Stimulated activated CD4-positive, alpha-beta T cell treated with anti-CD3 and anti-CD28 coated beads, Interleukin-2, amount 100 ng/mL, for 48 hours (primary cell): ENCODE measurements around the gene GPRC5C.

Experiments
- DNase-seq, 2 donors: peaks; one replicate each; pipeline ENCODE4 v3.0.0-alpha.2; 2020

Gene GPRC5C

DNA sequence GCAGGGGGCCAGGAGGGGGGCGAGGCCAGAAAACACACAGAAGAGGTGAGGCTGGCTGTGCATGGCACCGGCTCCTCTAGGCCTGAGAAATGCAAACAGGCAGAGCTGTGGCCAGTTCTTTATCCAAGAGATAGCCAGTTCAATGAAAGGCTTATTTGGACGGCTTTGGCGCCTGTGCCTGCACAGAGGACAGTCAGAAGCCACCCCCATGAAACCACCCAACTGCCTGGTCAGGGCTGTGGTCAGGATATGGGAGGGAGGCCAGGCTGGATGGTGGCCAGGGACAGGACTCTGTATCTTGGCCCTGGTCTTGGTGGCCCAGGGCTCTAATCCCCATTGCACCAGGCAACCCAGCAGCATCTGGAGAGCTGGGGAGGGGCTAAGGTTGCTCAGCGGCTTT, 24.5 kb upstream of the GPRC5C start:
- no peak for DNase-seq

DNA sequence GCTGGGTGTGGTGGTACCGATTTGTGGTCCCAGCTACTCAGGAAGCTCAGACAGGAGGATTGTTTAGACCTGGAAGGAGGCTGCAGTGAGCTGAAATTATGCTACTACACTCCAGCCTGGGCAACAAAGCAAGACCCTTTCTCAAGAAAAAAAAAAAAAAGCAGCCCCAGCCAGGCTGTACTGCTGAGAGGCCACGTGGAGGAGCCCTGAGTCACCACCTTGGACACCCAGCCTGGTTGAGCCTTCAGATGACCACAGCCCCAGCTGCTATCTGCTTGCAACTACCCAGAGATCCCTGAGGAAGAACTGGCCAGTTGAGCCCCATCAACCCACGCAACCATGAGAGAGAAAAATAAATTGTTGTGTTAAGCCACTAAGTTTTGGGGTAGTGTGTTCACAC, 23.6 kb upstream of the GPRC5C start:
- DNase-seq = no peak

DNA sequence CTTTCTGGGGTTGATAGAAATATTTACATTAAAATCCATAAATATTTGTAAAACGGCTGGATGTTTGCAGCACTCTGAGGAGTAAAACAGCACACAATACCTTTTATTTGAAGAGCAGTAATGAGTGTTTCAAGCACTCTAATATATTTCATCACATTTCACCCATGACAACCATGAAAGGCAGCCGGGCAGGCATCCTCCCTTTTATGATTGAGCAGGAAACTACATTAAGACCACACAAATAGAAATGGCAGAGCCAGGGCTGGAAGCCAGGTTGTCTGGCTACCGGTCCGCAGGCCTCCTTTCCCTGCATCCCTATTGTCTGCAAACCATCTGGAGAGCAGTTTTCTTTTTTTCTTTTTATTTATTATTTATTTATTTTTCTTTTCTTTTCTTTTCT, 23.1 kb upstream of the GPRC5C start:
- DNase-seq = no peak

DNA sequence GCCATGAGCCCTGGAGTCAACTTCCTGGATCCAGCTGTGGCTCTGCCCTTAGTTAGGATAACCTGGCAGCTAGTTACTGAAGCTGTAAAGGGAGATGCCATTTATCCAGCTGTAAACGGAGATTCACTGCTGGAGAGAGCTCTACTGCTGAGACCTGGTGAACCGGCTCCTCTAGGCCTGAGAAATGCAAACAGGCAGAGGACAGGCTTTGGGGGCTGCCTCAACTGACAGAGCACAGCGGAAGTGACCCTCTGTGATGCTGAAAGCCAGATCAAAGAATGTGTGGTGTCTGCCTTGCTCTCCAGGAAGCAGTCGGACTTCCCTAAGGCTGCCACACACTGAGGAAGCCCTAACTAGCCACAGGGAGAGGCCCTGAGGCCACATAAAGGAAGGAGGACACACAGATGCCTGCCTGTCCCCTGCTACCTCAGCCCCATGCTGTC, 21.9 kb upstream of the GPRC5C start:
- DNase-seq = no peak

DNA sequence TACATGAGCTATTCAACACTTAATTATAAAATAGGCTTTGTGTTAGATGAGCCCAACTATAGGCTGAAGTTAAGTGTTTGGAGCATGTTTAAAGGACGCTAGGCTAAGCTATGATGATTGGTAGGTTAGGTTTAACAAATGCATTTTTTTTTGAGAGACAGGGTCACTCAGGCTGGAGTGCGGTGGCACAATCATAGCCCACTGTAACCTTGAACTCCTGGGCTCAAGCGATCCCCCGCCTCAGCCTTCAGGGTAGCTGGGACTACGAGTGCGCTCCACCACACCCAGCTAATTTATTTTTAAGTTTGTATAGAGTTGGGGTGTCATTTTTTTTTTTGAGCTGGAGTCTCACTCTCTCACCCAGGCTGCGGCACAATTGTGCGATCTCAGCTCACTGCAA, 19.3 kb upstream of the GPRC5C start:
- DNase-seq = no peak

DNA sequence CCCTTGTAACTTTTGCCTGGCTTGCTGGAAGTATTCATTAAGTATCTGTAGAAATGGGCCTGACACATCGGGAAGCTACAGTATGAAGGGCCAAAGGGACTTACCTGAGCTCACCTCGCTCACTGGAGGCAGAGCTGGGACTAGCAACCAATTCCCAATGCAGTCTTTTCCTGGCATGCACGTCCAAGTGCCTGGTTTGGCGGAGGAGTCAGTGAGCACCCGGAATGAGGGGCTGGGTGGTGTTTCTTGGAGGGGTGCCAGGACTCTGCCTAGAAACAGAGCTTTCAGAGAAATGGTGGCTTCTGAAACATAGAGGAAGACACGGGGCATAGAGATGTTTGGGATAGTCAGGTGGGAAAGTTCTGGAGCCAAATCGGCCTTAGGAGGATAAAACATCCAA, 18.4 kb upstream of the GPRC5C start:
- DNase-seq = no peak

DNA sequence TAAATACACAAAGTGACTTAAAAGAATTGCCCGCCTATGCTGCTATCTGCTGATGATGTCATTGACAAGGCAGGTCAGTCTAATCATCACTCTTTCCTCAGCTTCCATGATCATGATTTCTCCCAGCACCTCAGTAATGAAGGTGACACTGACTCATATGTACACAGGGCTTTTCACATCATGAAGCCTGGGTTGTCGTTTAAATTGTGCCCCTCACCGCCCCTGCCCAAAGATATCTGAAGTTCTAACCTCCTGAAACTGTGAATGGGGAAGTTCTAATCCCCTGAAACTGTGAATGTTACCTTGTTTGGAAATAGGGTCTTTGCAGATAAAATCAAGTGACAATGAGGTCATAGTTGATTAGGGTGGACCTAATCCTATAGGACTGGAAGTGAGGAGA, 17.4 kb upstream of the GPRC5C start:
- DNase-seq = no peak

DNA sequence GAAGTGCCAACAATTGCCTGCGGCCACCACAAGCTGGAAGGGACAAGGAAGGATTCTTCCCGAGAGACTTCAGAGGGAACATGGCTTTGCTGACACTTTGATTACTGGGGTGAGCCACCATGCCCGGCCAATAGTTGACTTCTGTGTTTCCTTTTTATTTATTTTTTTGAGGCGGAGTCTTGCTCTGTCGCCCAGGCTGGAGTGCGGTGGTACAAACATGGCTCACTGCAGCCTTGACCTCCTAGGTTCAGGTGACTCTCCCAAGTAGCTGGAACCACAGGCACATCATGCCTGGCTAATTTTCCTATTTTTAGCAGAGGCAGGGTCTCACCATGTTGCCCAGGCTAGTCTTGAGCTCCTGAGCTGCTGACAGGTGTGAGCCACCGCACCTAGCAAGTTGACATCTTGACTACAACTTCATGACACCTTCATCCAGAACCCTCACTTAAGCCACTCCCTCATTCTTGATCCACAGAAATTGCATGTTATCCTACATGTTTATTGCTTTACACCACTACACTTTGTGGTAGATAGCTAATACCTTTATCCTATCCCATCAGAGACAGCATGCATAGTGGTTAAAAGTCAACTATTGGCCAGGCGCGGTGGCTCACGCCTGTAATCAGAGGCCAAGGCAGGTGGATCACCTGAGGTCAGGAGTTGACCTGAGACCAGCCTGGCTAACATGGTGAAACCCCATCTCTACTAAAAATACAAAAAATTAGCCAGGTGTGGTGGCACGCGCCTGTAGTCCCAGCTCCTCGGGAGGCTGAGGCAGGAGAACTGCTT, 16.1 kb upstream of the GPRC5C start:
- DNase-seq = no peak

DNA sequence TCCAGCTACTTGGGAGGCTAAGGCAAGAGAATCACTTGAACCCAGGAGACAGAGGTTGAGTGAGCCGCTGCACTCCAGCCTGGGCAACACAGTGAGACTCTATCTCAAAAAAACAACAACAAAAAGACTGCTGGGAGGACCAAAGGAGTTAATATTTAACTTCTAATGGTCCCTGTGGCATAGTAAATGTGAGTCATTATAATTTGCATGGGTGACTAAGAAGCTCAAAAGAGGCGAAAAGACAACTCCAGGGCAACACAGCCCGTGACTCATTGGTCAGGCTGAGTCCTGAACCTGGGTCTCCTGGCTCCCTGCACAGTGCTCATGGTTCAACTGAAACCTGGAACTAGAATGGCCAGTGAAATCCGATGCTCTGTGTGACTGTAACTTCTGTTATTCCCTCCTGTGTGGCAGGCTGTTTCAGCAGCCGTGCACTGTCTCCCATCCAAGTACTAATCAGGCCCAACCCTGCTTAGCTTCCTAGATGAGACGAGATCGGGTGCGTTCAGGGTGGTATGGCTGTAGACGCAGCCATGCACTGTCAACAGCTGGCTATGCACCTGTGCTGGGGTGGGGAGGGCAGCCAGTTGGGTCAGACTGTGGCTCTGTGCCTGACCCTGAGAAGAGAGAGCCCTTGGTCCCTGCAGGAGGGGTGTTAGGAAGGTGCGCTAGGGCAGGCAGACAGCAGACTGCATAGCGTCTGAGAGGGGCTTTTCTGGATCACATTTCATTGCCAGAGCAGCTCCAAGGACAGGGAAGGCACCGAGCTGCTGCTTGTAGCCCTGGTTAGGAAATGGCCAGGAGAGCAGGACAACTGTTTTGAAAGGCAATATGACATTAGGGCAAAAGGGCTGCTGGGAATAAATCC, 14.5 kb upstream of the GPRC5C start:
- DNase-seq = no peak

DNA sequence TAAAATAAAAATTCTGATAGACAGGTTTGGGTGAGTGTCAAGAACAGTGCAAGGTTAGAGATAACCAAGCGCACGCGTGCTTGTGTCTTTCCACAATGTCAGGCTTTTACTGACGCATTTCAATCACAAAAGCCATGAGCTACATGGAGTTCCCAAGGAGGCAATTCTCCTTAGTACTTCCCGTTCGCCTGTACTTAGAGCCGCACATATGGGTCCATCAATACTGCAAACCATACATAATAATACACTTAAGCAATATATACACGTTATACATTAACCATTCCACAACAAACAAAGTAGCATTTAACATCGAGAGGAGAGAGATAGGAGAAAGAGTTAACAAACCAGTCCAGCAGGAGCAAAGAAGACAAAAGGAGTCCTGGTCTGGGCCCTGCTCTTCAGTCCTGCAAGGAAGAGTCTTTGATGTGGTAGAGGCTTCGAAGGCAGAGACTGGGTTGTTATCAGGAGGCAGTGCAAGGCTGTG, 11.9 kb upstream of the GPRC5C start:
- no peak for DNase-seq

DNA sequence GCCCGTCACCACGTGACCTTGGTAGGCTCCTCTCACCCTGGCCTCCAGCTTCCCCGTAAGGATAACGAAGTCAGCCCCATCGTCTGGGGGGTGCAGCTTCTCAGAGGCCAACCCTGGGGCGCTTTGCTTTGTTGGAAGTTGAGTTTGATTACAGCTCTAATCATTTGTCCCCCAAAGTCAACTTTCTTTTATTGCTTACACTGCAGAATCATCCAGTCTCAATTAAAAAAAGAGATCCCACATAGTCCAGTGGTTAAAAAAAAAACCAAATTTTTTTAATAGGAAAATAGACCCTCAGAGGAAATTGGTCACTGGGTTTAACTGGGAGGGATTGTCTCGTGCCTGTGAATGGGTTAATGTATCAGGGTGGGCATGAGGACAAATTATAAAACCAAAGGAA, 7.8 kb upstream of the GPRC5C start:
- no peak for DNase-seq

DNA sequence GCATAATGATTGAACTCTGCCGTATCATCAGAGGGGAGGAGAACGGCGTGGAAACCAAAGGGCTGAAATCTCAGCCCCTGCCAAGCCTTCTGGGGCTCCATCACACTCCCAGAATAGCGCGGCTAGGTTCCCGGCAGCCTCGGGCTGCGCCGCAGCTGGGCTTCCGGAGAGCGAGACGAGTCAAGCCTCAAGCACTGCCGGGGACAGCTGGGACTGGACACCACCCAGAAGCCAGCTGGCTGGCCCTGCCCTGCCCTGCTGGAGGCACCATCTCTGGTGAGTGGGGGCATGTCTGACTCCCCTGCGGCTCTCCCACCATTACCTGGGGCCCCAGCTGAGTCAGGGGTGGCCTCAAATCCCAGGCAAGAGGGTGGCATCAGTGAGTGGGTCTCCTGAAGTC, 7.2 kb upstream of the GPRC5C start:
- DNase-seq = no peak

DNA sequence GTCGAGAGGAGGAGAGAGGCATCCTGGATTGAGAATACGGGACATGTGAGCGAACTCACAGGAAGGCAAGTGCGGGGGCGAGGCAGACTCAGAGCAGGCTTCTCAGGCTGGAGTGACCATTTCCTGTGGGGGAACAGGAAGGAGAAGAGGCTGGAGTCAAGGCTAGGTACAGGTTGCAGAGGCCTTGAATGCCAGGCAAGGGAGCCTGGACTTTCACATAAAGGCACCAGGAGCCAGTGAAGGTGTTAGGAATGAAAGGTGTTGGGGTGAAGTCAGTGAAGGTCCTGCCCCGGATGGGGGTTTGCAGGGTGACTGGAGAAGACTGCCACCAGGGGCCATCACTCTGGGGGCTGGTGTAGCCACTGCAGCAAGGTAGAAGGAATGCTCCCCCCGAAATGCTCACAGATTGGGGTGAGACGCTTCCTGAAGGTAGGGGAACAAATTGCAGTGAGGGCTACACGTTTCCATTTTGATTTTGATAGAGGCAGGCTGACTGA, 5.3 kb upstream of the GPRC5C start:
- no peak for DNase-seq

DNA sequence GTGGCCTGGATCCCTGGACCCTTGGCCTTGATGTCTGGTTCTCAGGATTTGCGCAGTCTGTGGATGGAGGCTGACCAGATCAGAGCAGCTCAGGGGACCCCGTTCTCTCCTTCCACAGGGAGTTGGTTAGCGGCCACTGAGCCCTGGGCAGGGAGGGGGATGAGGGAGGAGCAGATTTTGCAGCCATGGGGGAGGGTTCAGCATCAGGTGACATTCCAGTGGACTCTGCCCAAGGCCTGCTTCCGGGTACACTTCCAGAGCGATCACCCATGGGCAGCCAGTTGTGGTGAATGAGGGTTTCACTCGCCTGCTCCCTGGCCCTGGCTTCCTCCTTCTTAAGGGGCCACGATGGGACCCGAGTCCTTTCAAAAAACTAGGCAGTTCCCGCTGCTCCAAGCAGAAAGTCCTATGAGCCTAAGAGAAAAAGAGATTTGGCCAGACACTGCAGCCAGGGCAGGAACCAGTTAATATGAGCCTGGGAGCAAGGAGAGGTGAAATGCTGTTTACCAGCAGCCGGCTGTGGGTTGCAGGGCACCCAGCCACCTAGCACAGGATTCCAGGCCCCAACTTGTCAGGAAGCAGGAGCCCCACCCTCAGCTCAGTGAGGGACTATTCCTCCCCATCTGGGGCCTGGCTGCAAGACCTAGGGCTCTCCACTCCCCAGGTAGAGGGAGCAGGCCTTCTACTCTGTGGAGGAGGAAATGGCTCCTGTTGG, 4.7 kb upstream of the GPRC5C start:
- no peak for DNase-seq

DNA sequence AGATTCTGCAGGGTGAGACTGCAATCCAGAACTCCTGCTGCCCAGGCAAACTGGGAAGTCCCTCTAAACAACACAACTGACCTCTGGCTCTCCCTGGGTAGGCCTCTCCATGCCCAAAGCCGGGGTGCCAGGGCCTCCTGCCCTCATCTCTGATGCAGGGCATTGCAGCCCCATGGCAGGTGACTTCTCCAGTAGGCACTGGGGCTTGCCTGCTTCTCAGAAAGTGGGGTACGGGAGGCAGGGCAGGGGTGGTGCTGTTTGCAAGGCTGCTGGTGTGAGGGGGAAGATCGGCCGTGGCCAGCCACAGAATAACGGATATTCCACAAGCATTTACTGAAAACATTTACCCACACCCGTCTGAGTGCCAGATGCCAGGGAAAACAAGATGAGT, 4.1 kb upstream of the GPRC5C start:
- DNase-seq = no peak

DNA sequence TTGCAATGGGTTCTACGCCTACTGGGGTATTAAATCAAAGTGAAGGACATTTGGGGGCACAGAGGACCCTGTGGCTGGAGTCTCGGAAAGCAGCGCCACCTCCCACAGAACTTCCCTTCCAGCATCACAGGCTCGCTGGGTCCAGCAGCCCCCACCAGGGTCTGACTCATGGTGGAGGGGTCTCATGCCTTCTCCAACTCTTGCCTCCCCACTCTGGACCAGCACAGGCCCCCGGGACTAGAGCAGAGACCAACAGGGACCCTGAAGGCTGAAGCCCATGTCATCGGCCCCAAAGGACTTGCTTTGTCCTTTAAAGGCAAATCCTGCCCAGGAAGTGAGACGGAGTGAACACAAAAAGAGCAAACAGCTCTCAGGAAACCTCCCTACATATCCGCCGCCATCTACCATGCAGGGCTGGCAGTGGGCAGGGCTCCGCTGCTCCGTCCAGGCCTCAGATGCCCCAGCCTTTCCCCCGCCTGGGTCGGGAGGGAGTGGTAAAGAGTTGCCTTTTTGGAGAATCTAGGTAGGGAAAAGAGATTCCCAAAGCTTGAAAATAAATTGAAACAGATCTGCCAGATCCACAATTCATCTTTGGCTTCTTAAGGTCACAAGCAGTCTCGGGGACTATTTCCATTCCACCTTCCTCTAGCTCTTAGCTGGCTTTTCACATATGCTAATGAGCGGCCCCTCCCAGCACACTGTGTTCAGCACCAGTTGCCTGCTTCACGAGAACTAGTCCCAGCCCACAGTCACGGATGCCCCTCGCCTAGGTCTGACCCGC, 2.1 kb upstream of the GPRC5C start:
- DNase-seq = no peak

DNA sequence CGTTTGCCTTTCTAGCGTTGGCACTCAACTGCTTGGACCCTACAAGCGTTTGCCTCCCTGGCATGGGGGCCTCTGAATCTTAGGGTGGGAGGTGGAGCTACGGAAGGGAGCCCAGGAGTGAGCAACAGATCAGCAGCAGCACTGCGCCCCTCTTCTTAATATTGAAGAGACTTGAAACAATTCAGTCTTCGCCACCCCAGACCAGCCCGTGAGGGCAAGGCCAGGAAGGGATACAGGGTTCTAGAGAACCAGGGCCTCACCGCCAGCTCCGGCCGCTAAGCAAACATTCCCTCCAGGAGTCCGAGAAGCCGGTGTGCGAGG, 1.5 kb upstream of the GPRC5C start:
- no peak for DNase-seq

DNA sequence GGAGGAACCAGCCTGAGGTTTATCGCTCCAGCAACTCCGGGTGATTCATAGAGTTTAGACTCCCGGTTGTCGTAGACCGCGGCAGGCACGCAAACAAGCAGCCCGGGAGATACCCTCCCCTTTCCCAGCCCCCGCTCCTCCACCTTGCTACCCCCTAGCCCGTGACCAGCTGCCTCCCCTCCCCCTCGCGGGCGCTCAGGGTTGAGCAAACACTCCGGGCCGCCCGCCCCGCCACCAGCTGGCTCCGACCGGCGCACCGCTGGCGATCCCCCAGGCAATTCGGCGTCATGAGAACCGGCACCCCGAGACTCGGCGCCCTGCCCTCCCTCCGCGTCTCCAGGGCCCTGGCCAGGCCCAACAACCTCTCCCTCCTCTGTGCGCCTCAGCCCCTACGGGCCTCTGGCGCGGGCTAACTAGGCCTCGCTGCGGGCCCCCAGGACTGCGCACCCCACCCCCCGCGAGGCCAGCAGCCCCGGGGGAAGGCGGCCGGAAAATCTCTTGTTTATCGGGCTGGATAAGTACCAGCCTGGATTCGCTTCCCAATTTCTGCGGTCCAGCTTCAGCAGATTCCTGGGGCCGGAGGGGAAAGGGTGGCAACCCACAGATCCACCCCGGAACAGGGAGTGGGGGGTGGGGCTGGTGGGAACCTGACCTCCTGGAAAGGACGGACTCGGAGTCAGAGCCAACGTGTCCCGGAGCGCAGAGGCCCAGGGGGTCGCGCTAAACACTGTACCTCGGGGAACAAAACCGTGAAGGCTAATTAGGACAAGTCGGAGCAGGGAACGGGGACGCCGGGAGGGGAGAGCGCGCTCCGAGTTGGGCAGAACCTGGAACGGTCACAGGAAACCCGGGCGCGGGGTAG, 951 bp upstream of the GPRC5C start:
- DNase-seq = no peak

DNA sequence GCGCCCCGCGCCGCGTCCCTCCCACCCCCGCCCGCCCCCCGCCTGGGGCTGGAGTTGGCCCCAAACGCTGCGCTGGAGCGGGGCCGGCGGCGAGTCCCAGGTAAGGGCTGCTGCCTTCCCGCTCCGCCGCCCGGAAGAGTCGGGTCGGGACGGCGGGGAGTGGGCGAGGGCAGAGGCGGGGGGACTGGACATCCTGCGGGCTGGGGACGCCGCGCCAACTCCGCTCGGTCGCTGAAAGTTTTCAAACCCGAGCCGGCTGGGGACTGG, 469 bp downstream of the GPRC5C start:
- DNase-seq = no peak

DNA sequence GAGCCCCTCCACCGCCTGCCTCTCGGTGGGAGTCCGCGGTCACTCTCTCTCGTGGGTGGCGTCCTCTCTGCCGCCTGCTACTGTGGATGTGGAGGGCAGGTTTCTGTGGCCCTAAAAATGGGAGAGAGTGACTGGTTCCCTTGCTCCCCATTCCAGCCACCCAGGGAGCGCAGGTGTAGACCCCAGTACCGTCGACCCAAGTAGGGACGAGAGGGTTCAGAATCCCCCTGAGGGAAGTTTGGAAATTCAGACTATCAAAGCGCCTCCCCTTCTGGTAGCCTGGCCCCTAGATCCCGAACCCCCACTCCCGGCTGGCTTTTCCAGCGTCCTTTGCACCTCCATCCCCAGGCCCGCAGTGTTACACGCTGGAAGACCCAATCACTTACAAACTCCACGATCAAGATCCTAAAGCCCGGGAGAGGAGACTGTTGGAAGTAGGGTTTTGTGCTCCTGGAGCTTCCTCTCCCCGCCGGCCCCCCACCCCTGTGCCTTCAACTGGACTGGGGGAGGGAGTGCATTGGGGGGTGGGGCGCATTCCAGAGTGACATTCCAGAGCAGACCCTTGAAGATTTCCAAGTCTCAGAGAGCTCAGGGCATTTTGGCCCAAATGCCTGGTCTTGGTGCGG, 991 bp downstream of the GPRC5C start:
- DNase-seq = no peak

DNA sequence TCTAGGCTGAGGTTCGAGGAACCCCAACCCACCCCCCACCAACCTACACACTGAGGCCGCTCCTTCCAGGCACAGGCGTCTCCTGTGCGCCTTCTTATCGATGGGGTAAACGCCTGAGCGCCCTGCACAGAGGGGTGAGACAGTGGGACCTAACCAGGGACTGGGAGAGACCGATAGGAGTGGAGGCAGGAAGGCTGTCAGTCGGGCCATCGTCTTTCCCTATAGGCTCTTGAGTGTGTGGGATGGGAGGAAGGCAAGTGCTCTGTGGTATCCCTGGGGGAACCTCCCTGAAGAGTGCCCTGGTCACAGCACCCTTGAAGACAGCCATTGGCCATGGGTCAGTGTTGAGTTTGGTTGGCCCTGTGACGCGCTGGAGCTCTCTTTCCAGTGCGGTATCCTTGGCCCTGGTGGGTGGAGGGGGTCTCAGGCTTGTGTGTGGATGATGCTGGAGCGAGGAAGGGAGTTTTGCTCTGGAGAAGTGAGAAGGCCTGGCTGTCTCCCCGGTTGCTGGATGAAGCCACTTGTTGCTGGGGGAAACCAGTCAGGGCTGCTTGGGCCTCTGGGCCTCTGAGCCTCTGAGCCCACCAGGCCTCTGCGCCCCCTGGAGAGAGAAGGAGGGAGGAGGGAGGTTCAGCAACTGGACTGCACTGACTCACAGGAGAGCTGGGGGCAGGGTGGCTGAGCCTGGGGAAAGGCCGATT, 1.7 kb downstream of the GPRC5C start:
- no peak for DNase-seq
